HG02943 (cell line): Measurements from ENCODE around the gene RNASE8.

ENCODE experiments used
- ATAC-seq: cut with Tn5 transposase; IDR thresholded peaks from one replicate; pipeline ENCODE4 v1.9.1; 2021; ENCODE audit warnings: mild to moderate bottlenecking, low read depth, moderate library complexity; ENCODE audit not compliant: unreplicated experiment

The RNASE8 gene

DNA sequence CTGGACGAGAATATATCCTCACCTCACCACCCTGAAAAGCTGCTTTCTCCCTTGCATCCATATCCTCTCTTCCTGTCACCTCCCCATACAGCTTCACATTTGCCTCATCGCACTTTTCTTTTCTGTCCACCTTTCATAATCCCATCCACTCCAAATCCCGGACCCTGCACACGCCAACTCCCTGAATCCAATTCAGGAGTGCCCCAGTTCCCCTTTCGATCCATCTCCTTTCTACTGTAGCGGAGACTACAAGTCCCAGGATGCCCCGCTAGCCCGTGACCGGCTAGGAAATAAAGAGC lies 45.7 kb downstream of the RNASE8 start:
- ATAC-seq = no peak

DNA sequence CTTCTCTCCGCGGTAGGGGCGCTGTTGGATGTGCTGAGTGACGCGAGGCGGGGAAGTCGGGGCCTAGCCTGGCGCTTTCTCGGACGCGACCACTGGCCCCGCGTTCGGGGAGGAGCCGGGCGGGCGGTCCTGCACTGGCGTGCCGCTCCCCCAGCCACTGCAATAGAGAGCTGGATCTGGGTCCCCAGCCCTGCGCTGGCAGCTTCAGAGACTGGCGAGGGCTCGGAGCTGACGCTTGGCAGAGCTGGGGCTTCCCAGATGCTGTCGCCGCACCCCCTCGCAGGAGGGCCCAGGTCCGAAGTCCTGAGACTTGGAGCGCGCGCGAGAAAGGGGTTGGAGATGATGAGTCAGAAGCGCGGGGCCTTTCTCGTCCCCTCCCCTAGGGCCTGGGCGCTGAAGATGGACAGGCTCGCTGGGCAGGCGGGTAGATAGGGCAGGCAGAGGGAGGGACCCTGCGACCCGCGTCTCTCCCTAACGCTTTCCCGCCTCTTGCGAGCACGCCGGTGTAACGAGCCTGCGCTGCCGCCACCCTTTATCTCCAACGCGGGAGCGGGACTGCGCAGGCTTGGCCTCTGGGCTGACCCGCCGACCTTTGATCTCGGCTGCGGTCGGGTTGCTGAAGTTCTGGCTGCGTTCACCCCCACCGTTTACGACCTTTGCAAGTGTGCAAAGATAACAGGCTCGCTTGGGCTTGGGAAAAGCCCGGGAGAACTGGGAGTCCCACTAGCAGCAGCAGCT lies 46.3 kb downstream of the RNASE8 start:
- peak; percentile 88 for ATAC-seq

DNA sequence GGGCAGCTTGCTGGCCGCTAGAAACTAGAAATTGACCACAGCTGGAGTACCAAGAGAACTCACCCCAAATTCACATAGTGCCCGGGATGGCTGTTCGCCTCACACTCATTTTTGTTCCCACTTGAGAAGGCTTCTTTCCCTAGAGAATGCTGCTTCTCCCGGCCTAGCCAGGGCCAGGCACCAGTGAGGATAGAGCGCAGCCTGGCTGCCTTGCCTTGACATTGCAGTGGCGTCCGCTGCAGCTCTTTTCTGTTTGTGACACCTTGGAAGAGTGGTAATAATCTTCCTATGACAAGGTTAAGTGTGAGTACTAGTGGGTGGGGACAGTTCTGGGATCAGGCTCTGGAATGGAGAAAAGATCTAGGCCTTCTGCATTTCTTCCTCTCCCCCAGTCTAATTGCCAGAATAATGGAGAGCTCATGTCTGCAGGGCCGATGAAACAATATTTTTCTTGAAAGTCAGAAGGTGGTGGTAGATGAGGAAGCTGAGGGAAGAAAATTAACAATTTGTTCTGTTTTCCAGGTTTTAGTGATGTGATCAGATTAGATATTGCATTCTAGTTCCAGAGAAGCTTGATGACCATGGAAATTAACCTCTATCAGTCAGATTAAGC lies 46.9 kb downstream of the RNASE8 start:
- ATAC-seq = peak; percentile 35

DNA sequence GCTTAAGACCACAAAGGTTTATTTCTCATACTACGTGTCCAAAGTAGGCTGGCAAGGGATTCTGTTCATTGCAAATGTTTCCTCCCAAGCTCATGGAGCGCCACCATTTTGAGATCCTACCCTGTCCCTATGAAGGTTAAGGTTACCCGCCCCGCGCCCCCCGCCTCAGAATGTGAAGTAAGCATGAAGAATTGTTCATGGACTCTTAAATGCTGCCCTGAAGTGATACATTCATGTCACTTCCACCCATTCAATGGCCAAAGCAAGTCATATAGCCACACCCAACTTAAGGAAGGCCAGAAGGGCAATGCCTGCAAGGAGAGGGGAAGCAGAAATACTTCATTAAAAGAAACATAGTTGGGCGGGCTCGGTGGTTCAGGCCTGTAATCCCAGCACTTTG lies 47.5 kb downstream of the RNASE8 start:
- ATAC-seq = no peak

DNA sequence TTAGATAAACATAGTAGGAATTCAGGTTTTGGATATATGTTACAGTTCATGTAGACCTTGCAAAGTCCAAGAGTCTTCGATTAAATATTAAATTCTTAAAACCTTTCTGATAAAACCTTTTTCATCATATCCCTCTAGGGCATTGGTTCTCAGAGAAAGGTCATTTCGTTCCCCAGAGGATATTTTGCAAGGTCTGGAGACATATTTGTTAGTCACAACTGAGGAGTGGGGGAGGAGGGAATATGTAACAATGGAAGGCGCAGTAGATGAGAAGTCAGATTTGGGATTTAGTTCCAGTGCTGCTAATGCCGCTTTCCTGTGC lies 48.5 kb downstream of the RNASE8 start:
- ATAC-seq = no peak

DNA sequence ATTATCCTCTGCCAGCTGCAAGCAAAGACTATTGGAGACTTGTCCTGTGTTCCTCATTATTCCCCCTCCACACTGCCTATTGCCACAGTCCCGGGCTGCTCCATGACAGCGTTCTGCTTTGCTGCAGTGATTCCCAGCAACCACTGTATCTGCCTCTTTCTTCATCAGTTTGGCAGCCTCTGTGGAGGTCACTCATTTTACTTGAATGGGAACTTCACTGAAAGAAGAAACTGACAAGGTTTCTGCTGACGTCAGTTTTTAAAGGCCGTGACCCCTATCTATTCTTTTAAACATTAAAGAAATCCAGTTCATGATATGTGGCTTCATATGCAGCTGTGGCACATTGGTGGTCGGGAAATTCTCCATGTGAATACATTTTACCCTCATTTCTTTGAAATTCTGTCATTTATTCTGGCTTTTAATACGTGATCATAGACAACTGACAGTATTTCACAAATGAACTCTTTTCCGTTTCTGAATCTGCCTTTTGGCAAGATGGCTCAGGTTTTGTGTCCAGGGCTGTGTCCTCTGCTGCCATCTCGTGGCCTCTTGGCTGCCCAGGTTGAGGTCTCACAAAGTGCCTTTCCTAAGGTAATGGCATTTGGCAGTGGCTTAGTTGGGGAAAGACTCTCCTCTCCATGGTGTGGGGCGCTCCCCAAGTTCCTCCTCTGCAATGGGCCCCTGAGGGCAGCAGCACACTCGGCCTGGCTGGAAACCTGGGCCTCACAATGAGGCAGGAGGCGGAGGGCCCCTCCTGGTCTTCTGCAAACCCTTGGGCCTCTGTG lies 49.1 kb downstream of the RNASE8 start:
- ATAC-seq = no peak

DNA sequence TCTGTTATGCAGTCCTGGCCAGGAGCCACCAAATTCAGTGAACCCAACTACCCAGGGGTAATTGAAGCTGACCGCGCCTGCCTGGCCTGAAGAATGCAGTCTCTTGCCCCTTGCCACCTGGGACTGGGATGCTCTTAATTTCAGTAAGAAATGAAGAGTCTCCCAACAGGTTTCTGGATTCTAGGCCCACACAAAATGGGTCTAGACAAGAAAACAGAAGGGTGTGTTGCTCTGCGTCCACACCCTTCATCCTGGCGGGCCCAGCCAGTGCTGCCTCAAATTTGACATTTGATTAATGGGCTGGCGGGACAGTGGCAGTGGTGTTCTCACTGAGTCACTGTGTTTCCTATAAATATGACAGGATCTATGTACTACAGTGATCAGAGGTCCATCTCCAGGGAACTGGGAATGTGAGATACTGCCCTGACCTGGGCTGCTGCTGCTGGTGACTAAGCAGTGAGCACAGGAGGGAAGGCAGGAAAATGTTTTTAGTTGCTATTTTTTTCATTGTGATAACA lies 49.7 kb downstream of the RNASE8 start:
- ATAC-seq = no peak
